Heart left ventricle (tissue), 13 donors: ENCODE results near the gene DDN.

Experiments
- CTCF ChIP-seq, 12 donors: fragments of 200-600 bp; sonication (generic) in 4 of 12; IDR thresholded peaks; one replicate each; pipeline versions ENCODE4 v1.5.0 to v1.8.0; 2018 to 2022; ENCODE audit warnings: antibody characterized with exemption in 12 of 12, mild to moderate bottlenecking in 5 of 12
- POLR2A ChIP-seq, 2 donors: fragments of 450-650 bp; IDR thresholded peaks; one replicate each; pipeline ENCODE4 v1.6.1; 2017; ENCODE audit warnings: antibody characterized with exemption in 2 of 2, mild to moderate bottlenecking in 2 of 2, moderate library complexity in 2 of 2
- donor health status: ischemic (EF 13 %, LVEDD 7.1; RV severe dilation, severe dysfunction).
- donor health status: DM: no; HTN: yes; CAD: no.
- donor health status: DM: no; HTN: no; CAD: no.
- donor health status: ischemic (EF 25% LVEDD 6.9; RV normal size, moderate dysfunction).
- donor health status: ischemic (EF 25% LVEDD 5.7; RV mildly dilated, moderate dysfunction).
- donor health status: ischemic (EF 35%, LVEDD 5.7; RV mildly dilated, moderate dysfunction).
- donor health status: nonischemic (EF 11% LVEDD 7.7; RV severe dilation, severe dysfunction).
- donor health status: DM: yes; HTN: yes; CAD: no.
- donor health status: PGD.
- donor health status: ischemic (EF 29% LVEDD 5.4; RV normal size, mild dysfunction).
- donor health status: nonischemic (EF 23%, LVEDD 6.1; RV moderate dilation, normal function).

DNA sequence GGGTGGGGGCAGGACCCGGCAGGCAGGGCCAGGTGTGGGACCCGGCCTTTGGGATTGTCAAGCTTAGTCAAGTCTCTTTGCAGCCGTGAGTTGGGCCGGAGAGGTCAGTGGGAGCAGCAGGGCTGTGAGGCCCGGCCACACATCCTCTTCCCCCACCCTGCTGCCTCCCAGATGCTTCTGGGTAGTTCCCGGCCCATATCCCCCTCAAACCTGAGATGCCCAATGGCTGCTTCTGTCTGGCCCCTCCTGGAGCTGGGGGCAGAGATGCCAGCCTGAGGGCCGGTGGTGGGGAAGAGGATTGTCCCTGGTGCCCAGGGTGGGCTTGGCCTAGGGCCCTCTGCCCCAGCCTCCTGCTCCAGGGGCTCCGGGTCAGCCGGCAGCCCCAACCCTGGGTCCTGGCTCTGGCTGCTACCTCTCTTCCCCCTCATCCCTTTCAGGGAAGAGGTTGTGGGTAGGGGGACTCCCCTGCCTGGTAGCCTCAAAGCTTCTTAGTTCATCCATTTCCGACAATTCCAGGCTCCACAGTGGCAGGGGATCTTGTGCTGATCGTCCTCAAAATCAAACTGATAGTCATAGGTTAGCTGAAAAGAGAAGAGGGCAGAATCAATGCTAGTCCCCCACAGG lies 22.2 kb upstream of the DDN start:
- TF ChIP-seq CTCF (IDR thresholded peaks at IDR 0.05): no peak
- no peak for TF ChIP-seq POLR2A (IDR thresholded peaks at IDR 0.05)
